ENCODE results near the gene TPPP. TPM values are rescaled to one million over a fixed set of nuclear protein-coding genes. Genes with fewer than 3 reads are reported as not detected.

TPPP gene
- total RNA-seq, 2 donors from 2014 or later: 12.2 to 15.7 TPM

DNA sequence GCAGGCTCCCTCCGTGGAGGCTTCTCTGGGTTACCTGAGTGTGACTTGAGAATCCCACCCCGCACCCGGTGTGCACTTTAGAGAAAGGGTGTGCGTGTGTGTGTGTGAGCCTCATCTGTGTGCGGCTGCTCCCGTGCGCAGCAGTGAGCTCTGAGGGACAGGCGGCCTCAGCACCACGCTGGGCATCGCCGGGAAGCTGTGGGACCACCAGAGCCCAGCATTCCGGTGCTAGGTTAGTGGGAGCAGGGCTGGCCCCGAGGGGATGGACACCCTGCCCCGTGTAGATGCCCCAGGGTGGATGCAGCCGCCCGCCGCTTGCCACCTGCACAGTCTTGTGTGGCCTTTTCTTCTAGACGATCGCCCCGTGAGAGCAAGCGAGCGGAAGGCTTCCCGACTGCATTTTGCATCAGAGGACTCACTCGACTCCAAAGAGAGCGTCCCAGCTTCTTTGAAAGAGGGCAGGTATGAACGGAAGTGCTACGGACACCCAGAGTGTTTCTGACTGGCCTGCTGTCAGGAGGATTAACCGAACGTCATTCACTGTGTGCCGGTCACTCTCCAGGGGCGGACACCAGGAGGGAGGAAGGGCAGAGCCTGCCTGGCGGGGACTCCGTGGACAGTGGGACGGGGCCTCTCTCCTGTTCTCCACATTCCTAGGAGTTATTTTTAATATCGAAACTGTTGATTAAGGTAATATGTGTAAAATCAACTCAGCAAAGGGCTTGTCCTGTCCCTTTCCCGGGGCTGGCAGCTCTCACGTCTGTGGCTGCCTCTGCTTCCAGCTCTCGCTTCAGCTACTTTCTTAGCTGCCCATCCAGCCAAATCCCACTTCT is 68.8 kb downstream of the TPPP start:
- no peaks in the 10 kb centered on the region for H3K4me1 ChIP-seq
- no peak overlapping the region for H3K27ac ChIP-seq
- H3K36me3 ChIP-seq: peaks cover 12% of the 10 kb centered on the region
- DNase-seq (ENCODE audit: low spot score): no peak
- H3K27me3 ChIP-seq: no peaks in the 10 kb centered on the region
- no peaks in the 10 kb centered on the region for H3K9me3 ChIP-seq
- TF ChIP-seq, protein P1, sequence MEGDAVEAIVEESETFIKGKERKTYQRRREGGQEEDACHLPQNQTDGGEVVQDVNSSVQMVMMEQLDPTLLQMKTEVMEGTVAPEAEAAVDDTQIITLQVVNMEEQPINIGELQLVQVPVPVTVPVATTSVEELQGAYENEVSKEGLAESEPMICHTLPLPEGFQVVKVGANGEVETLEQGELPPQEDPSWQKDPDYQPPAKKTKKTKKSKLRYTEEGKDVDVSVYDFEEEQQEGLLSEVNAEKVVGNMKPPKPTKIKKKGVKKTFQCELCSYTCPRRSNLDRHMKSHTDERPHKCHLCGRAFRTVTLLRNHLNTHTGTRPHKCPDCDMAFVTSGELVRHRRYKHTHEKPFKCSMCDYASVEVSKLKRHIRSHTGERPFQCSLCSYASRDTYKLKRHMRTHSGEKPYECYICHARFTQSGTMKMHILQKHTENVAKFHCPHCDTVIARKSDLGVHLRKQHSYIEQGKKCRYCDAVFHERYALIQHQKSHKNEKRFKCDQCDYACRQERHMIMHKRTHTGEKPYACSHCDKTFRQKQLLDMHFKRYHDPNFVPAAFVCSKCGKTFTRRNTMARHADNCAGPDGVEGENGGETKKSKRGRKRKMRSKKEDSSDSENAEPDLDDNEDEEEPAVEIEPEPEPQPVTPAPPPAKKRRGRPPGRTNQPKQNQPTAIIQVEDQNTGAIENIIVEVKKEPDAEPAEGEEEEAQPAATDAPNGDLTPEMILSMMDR (IDR thresholded peaks at IDR 0.05): no peak
- H3K4me3 ChIP-seq: no peak overlapping the region

DNA sequence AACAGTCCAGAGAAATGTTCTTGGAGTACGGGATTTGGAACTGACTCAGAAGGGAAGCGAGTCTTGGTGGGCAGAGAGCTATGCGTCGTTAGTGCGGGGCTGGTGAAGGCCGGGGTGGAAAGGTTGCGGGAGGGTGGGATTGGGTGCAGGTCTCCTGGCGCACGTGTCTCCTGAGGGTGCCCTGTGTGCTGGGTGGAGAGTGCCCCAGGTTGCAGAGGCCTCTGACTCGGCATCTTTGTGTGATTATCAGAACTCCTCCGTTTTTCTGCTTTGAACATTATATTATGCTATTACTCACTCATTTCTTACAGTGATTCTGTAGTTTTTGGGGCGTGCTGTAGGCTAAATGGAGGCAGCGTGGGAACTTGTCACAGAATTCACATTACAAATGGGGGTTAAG is 69.6 kb downstream of the TPPP start:
- Histone ChIP-seq H3K4me1 (no peaks in the 10 kb centered on the region), H3K9me3 (no peaks in the 10 kb centered on the region), H3K27me3 (no peaks in the 10 kb centered on the region), H3K4me3 (no peak overlapping the region), H3K27ac (no peak overlapping the region), H3K36me3 (peaks cover 12% of the 10 kb centered on the region)
- TF ChIP-seq, protein P1 (IDR thresholded peaks at IDR 0.05): no peak
- DNase-seq (ENCODE audit: low spot score): no peak

DNA sequence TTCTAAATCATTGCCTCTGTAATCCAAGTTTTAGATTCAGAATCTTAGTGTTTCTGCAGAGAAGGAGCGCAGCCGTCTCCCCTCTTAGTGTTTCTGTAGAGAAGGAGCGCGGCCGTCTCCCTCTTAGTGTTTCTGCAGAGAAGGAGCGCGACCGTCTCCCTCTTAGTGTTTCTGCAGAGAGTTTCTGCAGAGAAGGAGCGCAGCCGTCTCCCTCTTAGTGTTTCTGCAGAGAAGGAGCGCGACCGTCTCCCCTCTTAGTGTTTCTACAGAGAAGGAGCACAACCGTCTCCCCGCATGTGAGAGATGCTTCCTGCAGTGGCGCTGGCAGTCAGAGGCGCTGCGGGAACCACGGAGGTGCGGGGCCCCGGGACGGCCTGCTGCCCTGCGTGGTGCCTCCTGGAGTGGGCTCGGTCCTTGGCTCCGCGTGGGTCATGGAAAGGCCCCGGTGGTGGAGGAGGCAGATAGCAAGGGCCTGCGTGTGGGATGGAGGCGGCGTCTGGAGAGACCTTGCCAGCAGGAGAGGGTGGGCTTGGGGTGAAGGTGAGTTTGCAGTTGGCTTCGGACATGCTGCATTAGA is 70.1 kb downstream of the TPPP start:
- Histone ChIP-seq H3K27me3 (no peaks in the 10 kb centered on the region), H3K27ac (no peak overlapping the region), H3K36me3 (peaks cover 12% of the 10 kb centered on the region), H3K4me1 (no peaks in the 10 kb centered on the region), H3K4me3 (no peak overlapping the region), H3K9me3 (no peaks in the 10 kb centered on the region)
- TF ChIP-seq, protein P1 (IDR thresholded peaks at IDR 0.05): no peak
- no peak for DNase-seq (ENCODE audit: low spot score)

DNA sequence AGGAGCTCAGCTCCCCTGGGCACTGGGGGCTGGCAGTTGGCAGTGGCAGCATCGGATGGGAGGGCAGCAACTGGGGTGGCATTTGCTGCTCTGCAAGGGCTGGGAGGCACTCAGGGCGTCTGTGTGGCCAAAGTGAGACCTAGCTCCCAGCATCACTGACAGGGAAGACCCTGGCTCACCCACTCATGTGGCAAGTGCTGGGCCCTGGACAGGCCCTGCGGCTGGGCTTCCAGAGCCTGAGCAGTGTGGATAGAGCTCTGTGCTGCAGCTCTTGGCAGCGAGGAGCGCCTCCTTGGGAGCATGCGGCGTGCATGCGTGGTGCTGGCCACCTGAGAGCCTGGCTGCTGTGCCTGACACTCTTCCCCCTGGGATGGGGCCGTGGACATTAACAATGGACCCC is 70.8 kb downstream of the TPPP start:
- no peaks in the 10 kb centered on the region for H3K9me3 ChIP-seq
- H3K27me3 ChIP-seq: no peaks in the 10 kb centered on the region
- H3K36me3 ChIP-seq: peaks cover 12% of the 10 kb centered on the region
- TF ChIP-seq, protein P1 (IDR thresholded peaks at IDR 0.05): no peak
- no peak for DNase-seq (ENCODE audit: low spot score)
- H3K4me1 ChIP-seq: no peaks in the 10 kb centered on the region
- no peak overlapping the region for H3K4me3 ChIP-seq
- H3K27ac ChIP-seq: no peak overlapping the region

DNA sequence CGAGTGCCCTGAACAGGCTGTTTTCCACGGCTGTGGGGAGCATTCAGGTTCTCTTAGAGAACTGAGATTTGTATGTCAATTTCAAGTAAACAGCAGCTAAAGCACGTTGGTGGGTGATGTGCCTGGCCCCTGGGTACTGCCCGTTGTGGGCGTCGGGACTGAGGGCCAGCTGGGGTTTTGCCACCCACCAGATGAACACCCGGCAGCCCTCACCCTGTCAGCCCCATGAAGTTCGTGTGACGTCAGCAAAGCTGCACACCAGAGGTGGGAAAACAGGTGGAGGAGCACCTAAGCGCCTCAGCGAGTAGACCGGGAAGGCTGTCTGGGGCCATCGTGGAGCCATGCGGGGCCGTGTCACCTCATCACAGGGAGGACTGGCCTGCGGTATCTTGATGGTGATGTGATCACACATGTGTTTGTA is 71.8 kb downstream of the TPPP start:
- H3K27ac ChIP-seq: no peak overlapping the region
- no peak for DNase-seq (ENCODE audit: low spot score)
- peaks cover 12% of the 10 kb centered on the region for H3K36me3 ChIP-seq
- no peak overlapping the region for H3K4me3 ChIP-seq
- no peaks in the 10 kb centered on the region for H3K27me3 ChIP-seq
- no peaks in the 10 kb centered on the region for H3K9me3 ChIP-seq
- TF ChIP-seq, protein P1 (IDR thresholded peaks at IDR 0.05): no peak
- no peaks in the 10 kb centered on the region for H3K4me1 ChIP-seq
